Memory B cell (primary cell): ENCODE measurements around the gene FAF1.
"Not testable (repeated sequence)": the region's sequence is repeated elsewhere in the genome, so short reads cannot be mapped to it uniquely, and the experiment has no call there.

Experiments
- ATAC-seq: fragments of 150-1000 bp; cut with Tn5 transposase; 2 replicates; pipeline ENCODE4 v1.10.0; 2021; ENCODE audit warnings: low read depth, mild to moderate bottlenecking, moderate library complexity
- DNase-seq, 2 donors: peaks; one replicate each; pipeline ENCODE4 v3.0.0; 2022; ENCODE audit warnings: low spot score in 2 of 2
- H3K27ac Mint-ChIP-seq: one replicate; pipeline ENCODE4 v1.8.0; 2022; ENCODE audit warnings: mild to moderate bottlenecking, moderate library complexity, mixed read lengths
- H3K27me3 Mint-ChIP-seq: one replicate; pipeline ENCODE4 v1.8.0; 2022; ENCODE audit warnings: mixed read lengths
- H3K36me3 Mint-ChIP-seq: one replicate; pipeline ENCODE4 v1.8.0; 2022; ENCODE audit warnings: mild to moderate bottlenecking, mixed read lengths
- H3K4me1 Mint-ChIP-seq: one replicate; pipeline ENCODE4 v1.8.0; 2022; ENCODE audit warnings: mixed read lengths
- H3K4me3 Mint-ChIP-seq: one replicate; pipeline ENCODE4 v1.8.0; 2022; ENCODE audit warnings: mild to moderate bottlenecking, moderate library complexity, mixed read lengths
- H3K9me3 Mint-ChIP-seq: one replicate; pipeline ENCODE4 v1.8.0; 2022; ENCODE audit warnings: mixed read lengths

FAF1 gene

GRCh38 chr1:50852889-50853288 lies 107.2 kb downstream of the FAF1 start:
- Mint-ChIP-seq H3K27ac (no peak overlapping the region), H3K4me1 (no peaks in the 10 kb centered on the region), H3K9me3 (peaks cover 5% of the 10 kb centered on the region), H3K27me3 (no peaks in the 10 kb centered on the region), H3K36me3 (peaks cover 15% of the 10 kb centered on the region), H3K4me3 (no peak overlapping the region)
- DNase-seq (no peak), ATAC-seq (no peak)

- peaks cover 2% of the 10 kb centered on the region for H3K4me1 Mint-ChIP-seq
- peaks cover 22% of the 10 kb centered on the region for H3K36me3 Mint-ChIP-seq
- ATAC-seq (no peak), DNase-seq (no peak)
- no peak overlapping the region for H3K27ac Mint-ChIP-seq
- no peaks in the 10 kb centered on the region for H3K27me3 Mint-ChIP-seq
- peaks cover 11% of the 10 kb centered on the region for H3K9me3 Mint-ChIP-seq
- no peak overlapping the region for H3K4me3 Mint-ChIP-seq
Observed at GRCh38 chr1:50851466-50851865, 108.6 kb downstream of the FAF1 start.

- no peak for DNase-seq
- Mint-ChIP-seq H3K4me1 (peaks cover 2% of the 10 kb centered on the region), H3K27ac (no peak overlapping the region), H3K27me3 (no peaks in the 10 kb centered on the region), H3K36me3 (peaks cover 21% of the 10 kb centered on the region), H3K9me3 (peaks cover 11% of the 10 kb centered on the region), H3K4me3 (no peak overlapping the region)
- no peak for ATAC-seq
Observed at GRCh38 chr1:50851034-50851433, 109.0 kb downstream of the FAF1 start.

- H3K9me3 Mint-ChIP-seq, result peaks cover 11% of the 10 kb centered on the region
- no peaks in the 10 kb centered on the region for H3K27me3 Mint-ChIP-seq
- no peak overlapping the region for H3K27ac Mint-ChIP-seq
- ATAC-seq (no peak), DNase-seq (no peak)
- peaks cover 10% of the 10 kb centered on the region for H3K4me1 Mint-ChIP-seq
- peaks cover 24% of the 10 kb centered on the region for H3K36me3 Mint-ChIP-seq
- H3K4me3 Mint-ChIP-seq, result no peak overlapping the region
Observed at GRCh38 chr1:50847303-50847702, 112.8 kb downstream of the FAF1 start.

GRCh38 chr1:50846224-50846839 lies 113.7 kb downstream of the FAF1 start:
- ATAC-seq (no peak), DNase-seq (no peak)
- Mint-ChIP-seq H3K4me1 (peaks cover 10% of the 10 kb centered on the region), H3K4me3 (no peak overlapping the region), H3K27me3 (no peaks in the 10 kb centered on the region), H3K9me3 (peaks cover 11% of the 10 kb centered on the region), H3K36me3 (peaks cover 23% of the 10 kb centered on the region), H3K27ac (no peak overlapping the region)

GRCh38 chr1:50841791-50842387 lies 118.2 kb downstream of the FAF1 start:
- Mint-ChIP-seq H3K4me1 (peaks cover 10% of the 10 kb centered on the region), H3K27ac (no peak overlapping the region), H3K9me3 (no peaks in the 10 kb centered on the region), H3K27me3 (no peaks in the 10 kb centered on the region), H3K36me3 (peaks cover 13% of the 10 kb centered on the region), H3K4me3 (no peak overlapping the region)
- DNase-seq, result no peak
- ATAC-seq, result no peak

- Mint-ChIP-seq H3K36me3 (peaks cover 22% of the 10 kb centered on the region), H3K4me1 (peaks cover 6% of the 10 kb centered on the region), H3K27ac (no peak overlapping the region), H3K4me3 (no peak overlapping the region), H3K27me3 (no peaks in the 10 kb centered on the region), H3K9me3 (peaks cover 6% of the 10 kb centered on the region)
- DNase-seq (no peak), ATAC-seq (no peak)
Observed at GRCh38 chr1:50836117-50836516, 124.0 kb downstream of the FAF1 start.

- no peak overlapping the region for H3K27ac Mint-ChIP-seq
- DNase-seq, result no peak
- H3K27me3 Mint-ChIP-seq, result no peaks in the 10 kb centered on the region
- peaks cover 7% of the 10 kb centered on the region for H3K4me1 Mint-ChIP-seq
- peaks cover 23% of the 10 kb centered on the region for H3K36me3 Mint-ChIP-seq
- no peak overlapping the region for H3K4me3 Mint-ChIP-seq
- ATAC-seq, result no peak
- H3K9me3 Mint-ChIP-seq, result peaks cover 8% of the 10 kb centered on the region
Observed at GRCh38 chr1:50833216-50833615, 126.9 kb downstream of the FAF1 start.

- Mint-ChIP-seq H3K4me3 (no peak overlapping the region), H3K9me3 (peaks cover 8% of the 10 kb centered on the region), H3K27me3 (no peaks in the 10 kb centered on the region), H3K36me3 (peaks cover 23% of the 10 kb centered on the region), H3K4me1 (peaks cover 7% of the 10 kb centered on the region), H3K27ac (no peak overlapping the region)
- no peak for DNase-seq
- ATAC-seq, result no peak
Observed at GRCh38 chr1:50832167-50832566, 127.9 kb downstream of the FAF1 start.

- peaks cover 7% of the 10 kb centered on the region for H3K4me1 Mint-ChIP-seq
- peaks cover 8% of the 10 kb centered on the region for H3K9me3 Mint-ChIP-seq
- H3K27me3 Mint-ChIP-seq, result no peaks in the 10 kb centered on the region
- ATAC-seq, result no peak
- H3K36me3 Mint-ChIP-seq, result peaks cover 21% of the 10 kb centered on the region
- no peak for DNase-seq
- H3K27ac Mint-ChIP-seq, result no peak overlapping the region
- no peak overlapping the region for H3K4me3 Mint-ChIP-seq
Observed at GRCh38 chr1:50831300-50832061, 128.6 kb downstream of the FAF1 start.

- no peak for ATAC-seq
- H3K9me3 Mint-ChIP-seq, result peaks cover 8% of the 10 kb centered on the region
- no peak overlapping the region for H3K27ac Mint-ChIP-seq
- no peaks in the 10 kb centered on the region for H3K27me3 Mint-ChIP-seq
- no peak overlapping the region for H3K4me3 Mint-ChIP-seq
- peaks cover 21% of the 10 kb centered on the region for H3K36me3 Mint-ChIP-seq
- H3K4me1 Mint-ChIP-seq, result peaks cover 7% of the 10 kb centered on the region
- no peak for DNase-seq
Observed at GRCh38 chr1:50830621-50831020, 129.4 kb downstream of the FAF1 start.

- no peak for DNase-seq
- Mint-ChIP-seq H3K4me1 (peaks cover 5% of the 10 kb centered on the region), H3K36me3 (peaks cover 18% of the 10 kb centered on the region), H3K9me3 (peaks cover 4% of the 10 kb centered on the region), H3K27me3 (no peaks in the 10 kb centered on the region), H3K4me3 (no peak overlapping the region), H3K27ac (no peak overlapping the region)
- ATAC-seq, result no peak
Observed at GRCh38 chr1:50829014-50829958, 130.8 kb downstream of the FAF1 start.

GRCh38 chr1:50827546-50827945 lies 132.5 kb downstream of the FAF1 start:
- Mint-ChIP-seq H3K4me1 (peaks cover 5% of the 10 kb centered on the region), H3K27me3 (no peaks in the 10 kb centered on the region), H3K4me3 (no peak overlapping the region), H3K36me3 (peaks cover 8% of the 10 kb centered on the region), H3K9me3 (peaks cover 1% of the 10 kb centered on the region), H3K27ac (no peak overlapping the region)
- no peak for DNase-seq
- no peak for ATAC-seq

- not testable (repeated sequence) for H3K27ac Mint-ChIP-seq, ATAC-seq, H3K36me3 Mint-ChIP-seq, H3K4me1 Mint-ChIP-seq, H3K9me3 Mint-ChIP-seq, H3K4me3 Mint-ChIP-seq, DNase-seq, H3K27me3 Mint-ChIP-seq
Observed at GRCh38 chr1:50826792-50827191, 133.3 kb downstream of the FAF1 start.
